Retinal pigment epithelial cell (primary cell): Measurements from ENCODE around the gene GPS1.

ENCODE experiments used
- DNase-seq: peaks from one replicate; pipeline ENCODE4 v3.0.0-alpha.2; 2010; ENCODE audit warnings: low read depth
- H3K4me3 ChIP-seq: 2 replicates; pipeline ENCODE4 v1.5.1; 2011; ENCODE audit warnings: mild to moderate bottlenecking, low read length, control low read depth, moderate library complexity
- CTCF ChIP-seq: conservative IDR thresholded peaks from 2 replicates; pipeline ENCODE4 v1.5.1; 2011; ENCODE audit warnings: low read depth, low read length, control low read depth, inconsistent platforms

GPS1 gene

GRCh38 chr17:82053130-82053529, 1.4 kb downstream of the GPS1 start:
- no peak for DNase-seq
- TF ChIP-seq CTCF, result no peak
- H3K4me3 ChIP-seq, result peak overlapping the region; percentile 79

- H3K4me3 ChIP-seq, result no peak overlapping the region
- DNase-seq, result no peak
- TF ChIP-seq CTCF, result no peak
Observed at GRCh38 chr17:82053556-82054263, 2.0 kb downstream of the GPS1 start.

GRCh38 chr17:82054351-82055022, 2.8 kb downstream of the GPS1 start:
- no peak for DNase-seq
- no peak for TF ChIP-seq CTCF
- H3K4me3 ChIP-seq, result no peak overlapping the region

GRCh38 chr17:82055023-82055964, 3.6 kb downstream of the GPS1 start:
- H3K4me3 ChIP-seq, result no peak overlapping the region
- no peak for DNase-seq
- TF ChIP-seq CTCF, result no peak

GRCh38 chr17:82055965-82056728, 4.4 kb downstream of the GPS1 start:
- TF ChIP-seq CTCF, result no peak
- no peak overlapping the region for H3K4me3 ChIP-seq
- no peak for DNase-seq

- no peak for DNase-seq
- no peak for TF ChIP-seq CTCF
- no peak overlapping the region for H3K4me3 ChIP-seq
Observed at GRCh38 chr17:82056729-82057621, 5.3 kb downstream of the GPS1 start.
